Spleen (tissue), 7 donors: ENCODE data around the gene IQGAP2.
"Not testable (repeated sequence)": the region's sequence is repeated elsewhere in the genome, so short reads cannot be mapped to it uniquely, and the experiment has no call there.

Experiments used
- POLR2A ChIP-seq, 3 donors: fragments of 450-650 bp; IDR thresholded peaks; one replicate each; pipeline ENCODE4 v1.5.1; 2017; ENCODE audit warnings: antibody characterized with exemption in 3 of 3, mild to moderate bottlenecking in 1 of 3
- TF ChIP-seq, protein P1 (sequence below), 11 experiments: fragments of 200-600 bp in 7 of 11; fragments of 450-650 bp in 4 of 11; sonication (generic) in 4 of 11; IDR thresholded peaks in 8 of 11; conservative IDR thresholded peaks in 3 of 11; 1 replicate in 7 of 11; 2 replicates in 4 of 11; pipeline versions ENCODE4 v1.4.0 to v1.8.0; 2016 to 2021; ENCODE audit warnings: antibody characterized with exemption in 11 of 11, inconsistent platforms in 4 of 11, mild to moderate bottlenecking in 1 of 11
- donor health status: DM: no; HTN: no; CAD: no; lungs with moderate emphysema.
- donor health status: DM: no; HTN: no; CAD: no.
- donor health status: DM: no; HTN: no; CAD: no.

DNA sequence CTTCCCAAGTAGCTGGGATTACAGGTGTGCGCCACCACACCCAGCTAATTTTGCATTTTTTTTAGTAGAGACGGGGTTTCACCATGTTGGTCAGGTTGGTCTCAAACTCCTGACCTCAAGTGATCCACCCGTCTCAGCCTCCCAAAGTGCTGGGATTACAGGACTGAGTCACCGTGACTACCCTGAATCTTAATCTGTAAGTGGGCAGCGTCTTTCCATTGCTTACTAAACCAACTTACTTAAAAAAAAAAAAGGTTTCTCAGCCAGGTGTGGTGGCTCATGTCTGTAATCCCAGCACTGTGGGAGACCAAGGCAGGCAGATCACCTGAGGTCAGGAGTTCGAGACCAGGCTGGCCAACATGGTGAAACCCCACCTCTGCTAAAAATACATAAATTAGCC is 25.5 kb downstream of the IQGAP2 start:
- TF ChIP-seq, protein P1, sequence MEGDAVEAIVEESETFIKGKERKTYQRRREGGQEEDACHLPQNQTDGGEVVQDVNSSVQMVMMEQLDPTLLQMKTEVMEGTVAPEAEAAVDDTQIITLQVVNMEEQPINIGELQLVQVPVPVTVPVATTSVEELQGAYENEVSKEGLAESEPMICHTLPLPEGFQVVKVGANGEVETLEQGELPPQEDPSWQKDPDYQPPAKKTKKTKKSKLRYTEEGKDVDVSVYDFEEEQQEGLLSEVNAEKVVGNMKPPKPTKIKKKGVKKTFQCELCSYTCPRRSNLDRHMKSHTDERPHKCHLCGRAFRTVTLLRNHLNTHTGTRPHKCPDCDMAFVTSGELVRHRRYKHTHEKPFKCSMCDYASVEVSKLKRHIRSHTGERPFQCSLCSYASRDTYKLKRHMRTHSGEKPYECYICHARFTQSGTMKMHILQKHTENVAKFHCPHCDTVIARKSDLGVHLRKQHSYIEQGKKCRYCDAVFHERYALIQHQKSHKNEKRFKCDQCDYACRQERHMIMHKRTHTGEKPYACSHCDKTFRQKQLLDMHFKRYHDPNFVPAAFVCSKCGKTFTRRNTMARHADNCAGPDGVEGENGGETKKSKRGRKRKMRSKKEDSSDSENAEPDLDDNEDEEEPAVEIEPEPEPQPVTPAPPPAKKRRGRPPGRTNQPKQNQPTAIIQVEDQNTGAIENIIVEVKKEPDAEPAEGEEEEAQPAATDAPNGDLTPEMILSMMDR (IDR thresholded peaks at IDR 0.05 in 8 of 11, conservative IDR thresholded peaks at IDR 0.05 in 3 of 11), result not testable (repeated sequence)
- TF ChIP-seq POLR2A (IDR thresholded peaks at IDR 0.05), result not testable (repeated sequence)
